Omental fat pad (tissue), 4 donors: ENCODE data around the gene NAT16. TPM values are rescaled to one million over a fixed set of nuclear protein-coding genes. Genes with fewer than 3 reads are reported as not detected.
A peak's percentile ranks its signal among the peaks of the same experiment; 100 is the strongest.

ENCODE experiments used
- ATAC-seq: fragments of 150-250 bp; one replicate; pipeline ENCODE4 v1.9.1; 2016; ENCODE audit warnings: mild to moderate bottlenecking, moderate library complexity; ENCODE audit not compliant: low FRiP score
- DNase-seq: peaks from one replicate; pipeline ENCODE4 v3.0.0-alpha.2; 2019; ENCODE audit warnings: low spot score
- total RNA-seq, 4 donors: library from RNA; depleted of rRNA; stranded (reverse); fragments of >200 nt; gene quantifications; one replicate each; pipeline ENCODE4 v1.1.0, GENCODE V29; 2016
- TF ChIP-seq, protein P1 (sequence below), 3 donors: fragments of 450-650 bp; IDR thresholded peaks; one replicate each; pipeline ENCODE4 v1.5.1; 2016 to 2017; ENCODE audit warnings: antibody characterized with exemption in 3 of 3, mild to moderate bottlenecking in 3 of 3, moderate library complexity in 2 of 3

The NAT16 gene
- total RNA-seq, 4 donors from 2014 or later = 0.09 TPM; not detected in 3

DNA sequence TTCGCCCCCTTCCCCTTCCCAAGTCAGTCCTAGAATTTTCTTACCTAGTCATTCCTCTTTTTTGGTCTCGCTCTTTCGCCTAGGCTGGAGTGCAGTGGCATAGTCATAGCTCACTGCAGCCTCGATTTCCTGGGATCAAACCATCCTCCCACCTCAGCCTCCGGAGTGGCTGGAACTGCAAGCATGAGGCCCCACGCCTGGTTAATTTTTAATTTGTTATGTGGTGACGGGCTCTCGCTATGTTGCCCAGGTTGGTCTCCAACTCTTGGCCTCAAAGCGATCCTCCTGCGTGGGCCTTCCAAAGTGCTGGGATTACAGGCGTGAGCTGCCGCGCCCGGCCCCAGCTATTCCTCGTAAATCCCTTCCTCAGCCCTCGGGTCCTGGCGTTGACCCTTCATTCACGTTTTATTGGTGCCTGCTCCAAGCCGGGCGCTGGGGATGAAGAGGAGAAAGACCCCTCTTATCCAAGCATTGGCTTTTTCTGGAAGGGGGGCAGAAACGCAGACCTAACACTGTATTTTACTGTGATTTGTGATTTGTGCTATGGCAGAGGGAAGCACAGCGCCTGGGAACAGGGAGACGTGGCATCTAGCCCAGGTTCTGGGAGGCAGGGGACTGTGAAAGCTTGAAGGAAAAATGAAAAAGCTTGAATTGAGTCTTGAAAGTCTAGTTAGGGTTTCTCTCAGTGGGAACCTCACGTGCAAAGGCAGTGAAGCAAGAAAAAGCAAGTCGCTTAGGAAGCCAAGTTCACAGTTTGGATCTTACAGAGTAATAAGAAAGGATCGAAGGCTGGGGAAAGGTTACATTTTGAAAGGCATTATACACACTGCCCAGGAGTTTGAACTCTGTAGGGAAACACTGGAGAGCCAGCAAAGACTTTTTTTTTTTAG is 38.4 kb upstream of the NAT16 start:
- TF ChIP-seq, protein P1, sequence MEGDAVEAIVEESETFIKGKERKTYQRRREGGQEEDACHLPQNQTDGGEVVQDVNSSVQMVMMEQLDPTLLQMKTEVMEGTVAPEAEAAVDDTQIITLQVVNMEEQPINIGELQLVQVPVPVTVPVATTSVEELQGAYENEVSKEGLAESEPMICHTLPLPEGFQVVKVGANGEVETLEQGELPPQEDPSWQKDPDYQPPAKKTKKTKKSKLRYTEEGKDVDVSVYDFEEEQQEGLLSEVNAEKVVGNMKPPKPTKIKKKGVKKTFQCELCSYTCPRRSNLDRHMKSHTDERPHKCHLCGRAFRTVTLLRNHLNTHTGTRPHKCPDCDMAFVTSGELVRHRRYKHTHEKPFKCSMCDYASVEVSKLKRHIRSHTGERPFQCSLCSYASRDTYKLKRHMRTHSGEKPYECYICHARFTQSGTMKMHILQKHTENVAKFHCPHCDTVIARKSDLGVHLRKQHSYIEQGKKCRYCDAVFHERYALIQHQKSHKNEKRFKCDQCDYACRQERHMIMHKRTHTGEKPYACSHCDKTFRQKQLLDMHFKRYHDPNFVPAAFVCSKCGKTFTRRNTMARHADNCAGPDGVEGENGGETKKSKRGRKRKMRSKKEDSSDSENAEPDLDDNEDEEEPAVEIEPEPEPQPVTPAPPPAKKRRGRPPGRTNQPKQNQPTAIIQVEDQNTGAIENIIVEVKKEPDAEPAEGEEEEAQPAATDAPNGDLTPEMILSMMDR (IDR thresholded peaks at IDR 0.05) = no peak
- DNase-seq = no peak
- ATAC-seq = no peak

DNA sequence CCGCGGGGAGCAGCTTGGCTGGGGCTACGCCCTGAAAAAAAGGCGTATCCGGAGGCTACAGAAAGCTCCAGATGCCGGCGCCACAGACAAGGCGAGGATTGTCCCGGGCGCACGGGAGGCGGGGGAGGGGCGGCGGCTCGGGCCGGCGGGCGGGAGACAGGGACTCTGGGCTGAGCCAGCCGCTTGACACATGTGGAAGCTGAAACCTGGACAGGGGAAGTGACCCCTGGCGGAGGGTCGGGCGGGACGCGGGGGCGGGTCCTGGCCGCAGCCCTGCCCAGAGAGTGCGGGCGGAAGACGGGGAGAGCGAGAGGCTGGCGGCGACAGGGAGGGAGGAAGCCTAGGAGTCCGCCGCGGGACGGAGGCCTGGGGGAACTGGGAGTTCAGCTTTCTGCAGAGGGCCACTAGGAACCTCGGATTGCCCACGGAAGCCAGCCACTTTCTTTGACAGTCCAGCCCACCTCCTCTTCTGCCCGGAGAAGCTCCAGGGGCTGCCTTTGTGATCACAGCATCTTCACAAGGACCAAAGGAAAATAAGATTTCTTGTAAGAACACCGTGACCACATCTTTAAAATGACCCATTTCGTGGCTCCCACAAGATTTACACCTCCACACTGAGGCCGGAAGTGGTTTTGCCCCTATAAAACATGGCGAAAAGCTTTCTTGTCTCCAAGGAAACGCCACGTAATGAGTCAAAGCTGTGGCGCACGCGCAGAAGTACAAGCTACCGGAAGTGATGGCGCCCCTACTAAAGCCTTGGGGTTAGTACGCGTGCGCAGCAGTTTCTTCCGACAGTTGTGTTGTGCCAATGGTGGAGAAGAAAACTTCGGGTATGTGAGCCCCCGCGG is 37.5 kb upstream of the NAT16 start, which contains the start of the genes PLOD3 and ZNHIT1:
Gene PLOD3 (minus strand): TSS at position 194 of the 848 bp plus-strand sequence. CDS start 307 bp downstream, outside the sequence.
Gene ZNHIT1 (plus strand): TSS at position 778 of the 848 bp plus-strand sequence. CDS start 31 bp downstream, at position 809.
- TF ChIP-seq, protein P1 (IDR thresholded peaks at IDR 0.05) = no peak
- DNase-seq (peak; percentile 94), ATAC-seq (peak; percentile 85)

DNA sequence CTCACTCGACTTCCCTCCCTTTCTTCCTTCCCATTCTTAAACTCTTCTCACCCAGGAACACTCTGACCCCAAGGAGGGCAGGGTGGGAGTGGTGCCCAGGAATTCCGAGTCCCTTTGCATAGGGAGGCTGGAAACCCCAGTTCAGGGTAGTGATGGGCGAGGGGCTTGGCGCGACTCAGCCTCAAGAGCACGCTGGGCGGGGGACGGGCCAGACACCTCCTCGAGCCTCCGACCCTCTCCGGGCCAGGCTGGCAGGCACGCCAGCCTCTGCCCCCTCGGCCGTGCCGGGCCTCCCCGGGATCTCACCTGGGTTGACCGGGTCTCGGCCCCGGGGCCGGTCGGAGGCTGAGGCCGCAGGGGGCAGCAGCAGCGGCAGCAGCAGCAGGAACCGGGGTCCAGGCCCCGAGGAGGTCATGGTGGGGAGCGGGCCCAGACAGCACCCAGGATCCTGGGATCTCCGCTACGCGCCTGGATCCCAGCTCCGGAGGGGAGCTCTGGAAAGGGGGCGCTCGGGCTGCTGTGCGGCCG is 36.8 kb upstream of the NAT16 start:
- TF ChIP-seq, protein P1 (IDR thresholded peaks at IDR 0.05) = no peak
- ATAC-seq (peak; percentile 16), DNase-seq (no peak)

DNA sequence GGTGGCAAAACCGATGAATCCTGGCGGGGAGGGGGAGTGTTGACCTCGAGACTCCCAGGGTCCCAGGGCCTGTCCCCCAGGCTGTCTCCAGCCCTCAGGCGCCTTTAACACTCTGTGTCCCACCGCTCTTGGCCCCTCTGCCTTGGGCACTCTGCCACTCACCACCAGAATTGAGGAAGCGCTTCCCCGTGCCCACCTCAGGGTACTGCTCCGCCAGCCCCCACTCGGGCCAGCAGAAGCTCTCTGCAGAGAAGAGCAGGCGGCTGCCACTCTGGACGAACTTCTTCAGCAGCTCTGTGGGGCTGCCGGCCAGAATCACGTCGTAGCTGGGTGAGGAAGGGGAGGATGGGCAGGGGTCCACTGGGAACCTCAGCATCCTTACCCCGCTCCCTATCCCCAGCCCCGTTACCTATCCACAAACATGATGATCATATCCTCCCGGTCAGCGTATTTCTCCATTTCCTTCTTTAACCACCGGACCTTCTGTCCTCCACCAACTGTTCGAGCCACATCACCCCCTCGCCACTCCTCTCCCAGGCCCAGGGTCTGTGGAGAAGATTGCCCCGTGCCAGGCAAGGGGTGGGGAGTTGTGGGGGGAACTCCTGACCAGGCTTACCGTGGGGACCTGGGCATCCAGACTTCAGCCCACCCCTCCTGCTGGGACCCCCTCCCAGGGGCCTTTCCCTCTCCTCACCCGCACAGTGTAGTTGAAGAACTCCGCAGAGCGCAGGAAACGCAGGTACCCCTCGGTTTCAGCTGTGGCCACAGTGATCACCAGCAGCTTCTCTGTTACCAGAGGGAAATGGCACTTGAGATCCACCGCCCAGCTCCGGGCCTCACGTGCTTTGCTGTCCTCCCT is 36.1 kb upstream of the NAT16 start:
- ATAC-seq (no peak), DNase-seq (no peak)
- TF ChIP-seq, protein P1 (IDR thresholded peaks at IDR 0.05) = no peak

DNA sequence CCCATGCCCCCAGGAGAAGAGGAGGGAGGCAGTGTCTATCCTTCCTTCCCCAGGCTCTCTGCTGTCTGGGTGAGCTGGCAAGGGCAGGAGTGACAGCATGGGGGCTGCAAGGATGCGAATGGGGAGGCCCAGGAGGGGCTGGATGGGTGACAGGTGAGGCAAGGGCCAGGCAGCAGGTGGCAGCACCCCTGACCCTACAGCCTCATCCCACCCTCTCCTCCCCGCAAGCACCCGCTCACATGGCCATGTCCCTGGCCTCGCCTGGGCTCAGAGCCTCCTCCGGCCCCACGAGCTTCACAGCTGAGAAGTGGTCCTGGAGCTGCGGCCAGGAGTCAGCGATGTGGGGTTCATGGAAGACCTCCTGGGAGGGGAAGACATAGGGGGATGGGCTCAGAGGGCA is 31.9 kb upstream of the NAT16 start:
- ATAC-seq (no peak), DNase-seq (no peak)
- TF ChIP-seq, protein P1 (IDR thresholded peaks at IDR 0.05) = no peak

DNA sequence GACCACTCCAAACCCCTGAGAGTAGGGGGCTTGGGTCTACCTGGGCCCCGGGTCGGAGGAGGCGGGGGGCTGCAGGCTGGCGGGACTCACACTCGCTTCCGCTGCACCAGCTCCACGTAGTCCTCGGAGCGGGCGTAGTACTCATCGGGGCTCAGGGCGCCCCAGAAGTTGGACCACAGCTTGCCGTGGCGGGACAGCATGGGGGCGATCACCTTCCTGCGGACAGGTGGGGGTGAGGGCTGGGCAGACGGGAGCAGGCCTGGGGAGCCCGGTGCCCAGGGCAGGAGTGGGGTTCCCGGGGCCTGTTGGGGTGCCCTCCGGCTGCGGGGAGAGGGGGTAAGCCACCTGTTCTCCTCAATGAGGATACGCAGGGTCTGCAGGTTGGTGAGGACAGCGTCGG is 31.4 kb upstream of the NAT16 start:
- TF ChIP-seq, protein P1 (IDR thresholded peaks at IDR 0.05) = no peak
- ATAC-seq (no peak), DNase-seq (no peak)
